ENCODE data around the gene XRN1. TPM values are rescaled to one million over a fixed set of nuclear protein-coding genes. Genes with fewer than 3 reads are reported as not detected.
"Not testable (repeated sequence)": the region's sequence is repeated elsewhere in the genome, so short reads cannot be mapped to it uniquely, and the experiment has no call there.

Gene XRN1
- total RNA-seq, 1 donor from 2014 or later = 16.9 TPM

DNA sequence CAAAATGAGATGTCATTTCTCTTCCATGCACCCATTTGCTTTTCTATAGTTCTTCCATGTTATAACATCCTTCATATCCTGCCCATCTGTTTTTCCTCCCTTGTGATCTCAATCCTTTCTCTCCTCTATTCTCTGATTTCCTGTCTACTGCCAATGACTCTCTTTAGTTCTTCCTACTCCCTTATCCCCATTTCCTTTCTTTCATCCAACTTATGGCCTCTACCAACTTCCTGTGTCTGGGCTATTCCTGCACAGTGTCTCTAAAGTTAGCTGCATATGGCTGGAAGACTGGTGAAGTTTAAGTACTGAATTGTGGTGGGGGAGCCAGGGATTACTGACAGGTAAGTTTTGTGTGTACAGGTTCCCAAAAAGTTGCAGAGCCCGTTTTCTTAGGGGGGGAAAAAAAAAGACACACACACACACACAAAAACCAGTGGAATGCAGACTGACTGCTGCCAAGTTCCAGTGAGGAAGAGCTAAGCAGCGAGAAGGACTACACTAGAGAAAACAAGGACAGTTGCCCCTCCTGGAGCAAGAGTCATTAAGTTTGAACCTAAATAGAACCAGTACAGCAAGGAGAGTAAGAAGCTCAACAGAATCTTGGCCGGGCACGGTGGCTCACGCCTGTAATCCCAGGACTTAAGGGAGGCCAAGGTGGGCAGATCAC lies 28.8 kb downstream of the XRN1 start:
- Histone ChIP-seq H3K4me3 (ENCODE audit: low read depth, low read length) (no peak overlapping the region), H3K27me3 (ENCODE audit: control insufficient read depth, insufficient read depth, low read length) (no peaks in the 10 kb centered on the region), H3K36me3 (ENCODE audit: control insufficient read depth, insufficient read depth, low read length) (no peaks in the 10 kb centered on the region)
- TF ChIP-seq, protein P1, sequence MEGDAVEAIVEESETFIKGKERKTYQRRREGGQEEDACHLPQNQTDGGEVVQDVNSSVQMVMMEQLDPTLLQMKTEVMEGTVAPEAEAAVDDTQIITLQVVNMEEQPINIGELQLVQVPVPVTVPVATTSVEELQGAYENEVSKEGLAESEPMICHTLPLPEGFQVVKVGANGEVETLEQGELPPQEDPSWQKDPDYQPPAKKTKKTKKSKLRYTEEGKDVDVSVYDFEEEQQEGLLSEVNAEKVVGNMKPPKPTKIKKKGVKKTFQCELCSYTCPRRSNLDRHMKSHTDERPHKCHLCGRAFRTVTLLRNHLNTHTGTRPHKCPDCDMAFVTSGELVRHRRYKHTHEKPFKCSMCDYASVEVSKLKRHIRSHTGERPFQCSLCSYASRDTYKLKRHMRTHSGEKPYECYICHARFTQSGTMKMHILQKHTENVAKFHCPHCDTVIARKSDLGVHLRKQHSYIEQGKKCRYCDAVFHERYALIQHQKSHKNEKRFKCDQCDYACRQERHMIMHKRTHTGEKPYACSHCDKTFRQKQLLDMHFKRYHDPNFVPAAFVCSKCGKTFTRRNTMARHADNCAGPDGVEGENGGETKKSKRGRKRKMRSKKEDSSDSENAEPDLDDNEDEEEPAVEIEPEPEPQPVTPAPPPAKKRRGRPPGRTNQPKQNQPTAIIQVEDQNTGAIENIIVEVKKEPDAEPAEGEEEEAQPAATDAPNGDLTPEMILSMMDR (IDR thresholded peaks at IDR 0.05; ENCODE audit: insufficient read depth, low read length, poor library complexity, severe bottlenecking) = no peak
- DNase-seq (ENCODE audit: low read depth) = no peak

DNA sequence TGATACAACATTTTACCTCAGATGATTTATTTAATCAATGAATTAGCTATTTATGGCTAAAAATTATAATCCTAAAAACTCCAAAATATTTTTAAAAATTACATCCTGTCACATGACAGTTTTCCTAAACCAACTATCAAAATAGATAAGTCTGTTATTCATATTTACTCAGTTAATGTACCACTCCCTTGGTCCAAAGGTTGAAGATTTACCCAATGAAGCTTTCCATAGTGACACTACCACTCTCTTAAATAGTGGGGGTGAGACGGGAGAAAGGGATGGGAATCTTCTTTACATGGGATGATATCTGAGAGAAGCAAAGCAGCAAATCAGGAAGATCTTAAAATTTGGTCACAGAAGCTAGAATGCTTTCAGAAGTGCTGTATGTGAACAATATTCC lies 30.5 kb downstream of the XRN1 start:
- Histone ChIP-seq H3K4me3 (ENCODE audit: low read depth, low read length) (no peak overlapping the region), H3K27me3 (ENCODE audit: control insufficient read depth, insufficient read depth, low read length) (no peaks in the 10 kb centered on the region), H3K36me3 (ENCODE audit: control insufficient read depth, insufficient read depth, low read length) (peaks cover 2% of the 10 kb centered on the region)
- DNase-seq (ENCODE audit: low read depth) = no peak
- TF ChIP-seq, protein P1 (IDR thresholded peaks at IDR 0.05; ENCODE audit: insufficient read depth, low read length, poor library complexity, severe bottlenecking) = no peak

DNA sequence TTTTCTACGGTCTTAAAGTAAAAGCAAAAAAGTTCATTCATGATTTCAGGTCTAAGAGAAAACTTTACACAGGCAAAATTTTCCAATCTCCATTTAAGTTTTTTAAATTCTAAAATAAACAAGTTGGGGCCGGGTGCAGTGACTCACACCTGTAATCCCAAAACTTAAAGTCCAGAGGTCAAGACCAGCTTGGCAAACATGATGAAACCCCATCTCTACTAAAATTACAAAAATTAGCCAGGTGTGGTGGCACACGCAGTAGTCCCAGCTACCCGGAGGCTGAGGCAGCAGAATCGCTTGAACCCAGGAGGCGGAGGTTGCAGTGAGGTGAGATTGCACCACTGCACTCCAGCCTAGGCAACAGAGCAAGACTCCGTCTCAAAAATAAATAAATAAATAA lies 47.3 kb downstream of the XRN1 start:
- H3K4me3 ChIP-seq (ENCODE audit: low read depth, low read length); H3K36me3 ChIP-seq (ENCODE audit: control insufficient read depth, insufficient read depth, low read length); H3K27me3 ChIP-seq (ENCODE audit: control insufficient read depth, insufficient read depth, low read length); DNase-seq (ENCODE audit: low read depth): not testable (repeated sequence)

DNA sequence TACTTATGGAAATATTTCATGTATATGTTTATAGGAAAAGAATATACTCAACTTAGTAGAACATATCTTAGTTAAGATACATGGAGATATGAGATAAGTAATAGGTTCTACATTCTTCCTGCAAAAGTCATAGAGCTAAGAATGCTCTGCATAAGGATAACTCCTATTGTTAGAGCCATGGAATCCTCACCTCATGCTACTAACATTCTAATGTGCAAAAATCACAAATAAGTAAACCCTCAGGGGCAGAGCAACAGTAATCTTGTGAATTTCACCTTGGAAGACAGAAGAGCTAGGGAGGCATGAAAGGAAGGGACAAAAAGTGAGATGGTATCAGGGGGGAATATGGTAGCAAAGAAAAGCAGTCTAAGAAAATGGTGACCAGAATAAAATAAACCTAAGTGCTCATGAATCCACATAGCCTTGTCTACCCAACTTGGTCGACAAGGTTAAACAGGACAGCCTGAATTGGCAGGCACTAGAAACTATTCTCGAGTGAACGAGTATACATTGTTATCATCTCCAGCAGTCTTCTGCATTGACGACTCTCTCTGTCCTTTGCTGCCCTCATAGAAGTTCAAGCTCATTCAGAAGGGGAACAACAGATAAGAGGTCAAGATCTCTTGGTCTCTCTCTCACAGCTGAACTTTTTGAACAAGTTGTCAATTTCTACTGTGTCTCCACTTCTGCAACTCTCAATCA lies 52.8 kb downstream of the XRN1 start:
- TF ChIP-seq, protein P1 (IDR thresholded peaks at IDR 0.05; ENCODE audit: insufficient read depth, low read length, poor library complexity, severe bottlenecking) = no peak
- H3K36me3 ChIP-seq (ENCODE audit: control insufficient read depth, insufficient read depth, low read length) = no peaks in the 10 kb centered on the region
- no peak for DNase-seq (ENCODE audit: low read depth)
- no peaks in the 10 kb centered on the region for H3K27me3 ChIP-seq (ENCODE audit: control insufficient read depth, insufficient read depth, low read length)
- H3K4me3 ChIP-seq (ENCODE audit: low read depth, low read length) = no peak overlapping the region

DNA sequence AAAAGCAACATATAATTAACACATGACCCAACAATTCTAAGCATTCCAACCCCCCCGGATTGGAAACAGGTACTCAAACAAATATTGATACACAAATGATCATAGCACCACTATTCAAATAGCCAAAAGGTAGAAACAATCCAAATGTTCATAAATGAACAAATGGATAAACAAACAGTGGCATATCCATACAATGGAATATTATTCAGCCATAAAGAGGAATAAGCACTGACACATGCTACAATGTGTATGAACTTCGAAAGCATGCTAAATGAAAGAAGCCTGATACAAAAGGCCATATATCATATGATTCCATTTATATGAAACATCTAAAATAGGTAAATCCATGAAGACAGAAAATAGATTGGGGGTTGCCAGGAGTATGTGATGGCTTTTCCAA lies 62.8 kb downstream of the XRN1 start:
- TF ChIP-seq, protein P1 (IDR thresholded peaks at IDR 0.05; ENCODE audit: insufficient read depth, low read length, poor library complexity, severe bottlenecking) = no peak
- Histone ChIP-seq H3K36me3 (ENCODE audit: control insufficient read depth, insufficient read depth, low read length) (no peaks in the 10 kb centered on the region), H3K27me3 (ENCODE audit: control insufficient read depth, insufficient read depth, low read length) (no peaks in the 10 kb centered on the region), H3K4me3 (ENCODE audit: low read depth, low read length) (no peak overlapping the region)
- no peak for DNase-seq (ENCODE audit: low read depth)

DNA sequence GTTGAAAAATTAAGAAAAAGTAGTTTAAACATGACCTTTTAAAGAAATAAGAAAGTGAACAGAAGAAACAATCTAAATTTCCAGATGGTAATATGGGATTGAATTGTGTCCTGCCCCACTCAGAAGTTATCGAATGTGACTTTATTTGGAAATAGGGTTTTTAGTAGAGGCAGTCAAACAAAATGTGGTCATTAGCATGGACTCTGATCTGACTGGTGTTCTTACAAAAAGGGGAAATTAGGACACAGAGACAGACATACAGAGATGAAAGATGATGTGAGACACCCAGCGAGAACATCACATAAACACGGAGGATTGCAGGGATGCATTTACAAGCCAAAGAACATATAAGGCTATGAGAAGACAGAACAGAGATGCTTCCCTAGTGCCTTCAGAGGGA lies 73.2 kb downstream of the XRN1 start:
- H3K4me3 ChIP-seq (ENCODE audit: low read depth, low read length) = no peak overlapping the region
- TF ChIP-seq, protein P1 (IDR thresholded peaks at IDR 0.05; ENCODE audit: insufficient read depth, low read length, poor library complexity, severe bottlenecking) = no peak
- H3K36me3 ChIP-seq (ENCODE audit: control insufficient read depth, insufficient read depth, low read length) = no peaks in the 10 kb centered on the region
- H3K27me3 ChIP-seq (ENCODE audit: control insufficient read depth, insufficient read depth, low read length) = no peaks in the 10 kb centered on the region
- no peak for DNase-seq (ENCODE audit: low read depth)

DNA sequence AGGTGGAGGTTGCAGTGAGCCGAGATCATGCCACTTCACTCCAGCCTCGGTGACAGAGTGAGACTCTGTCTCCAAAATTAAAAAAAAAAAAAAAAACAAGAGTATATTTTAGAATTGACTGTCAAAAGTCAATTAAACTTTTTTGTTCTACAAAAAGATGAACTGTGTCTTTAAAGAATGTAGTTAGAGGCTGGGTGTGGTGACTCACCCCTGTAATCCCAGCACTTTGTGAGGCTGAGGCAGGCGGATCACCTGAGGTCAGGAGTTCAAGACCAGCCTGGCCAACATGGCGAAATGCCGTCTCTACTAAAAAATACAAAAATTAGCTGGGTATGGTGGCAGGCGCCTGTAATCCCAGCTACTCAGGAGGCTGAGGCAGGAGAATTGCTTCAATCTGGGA lies 78.3 kb downstream of the XRN1 start:
- not testable (repeated sequence) for H3K27me3 ChIP-seq (ENCODE audit: control insufficient read depth, insufficient read depth, low read length); H3K4me3 ChIP-seq (ENCODE audit: low read depth, low read length); DNase-seq (ENCODE audit: low read depth); H3K36me3 ChIP-seq (ENCODE audit: control insufficient read depth, insufficient read depth, low read length)
